ENCODE measurements around the gene PARD3. TPM values are rescaled to one million over a fixed set of nuclear protein-coding genes. Genes with fewer than 3 reads are reported as not detected.
"Not testable (repeated sequence)": the region's sequence is repeated elsewhere in the genome, so short reads cannot be mapped to it uniquely, and the experiment has no call there.

PARD3 gene
- total RNA-seq, 1 donor from 2014 or later = 97.8 TPM

DNA sequence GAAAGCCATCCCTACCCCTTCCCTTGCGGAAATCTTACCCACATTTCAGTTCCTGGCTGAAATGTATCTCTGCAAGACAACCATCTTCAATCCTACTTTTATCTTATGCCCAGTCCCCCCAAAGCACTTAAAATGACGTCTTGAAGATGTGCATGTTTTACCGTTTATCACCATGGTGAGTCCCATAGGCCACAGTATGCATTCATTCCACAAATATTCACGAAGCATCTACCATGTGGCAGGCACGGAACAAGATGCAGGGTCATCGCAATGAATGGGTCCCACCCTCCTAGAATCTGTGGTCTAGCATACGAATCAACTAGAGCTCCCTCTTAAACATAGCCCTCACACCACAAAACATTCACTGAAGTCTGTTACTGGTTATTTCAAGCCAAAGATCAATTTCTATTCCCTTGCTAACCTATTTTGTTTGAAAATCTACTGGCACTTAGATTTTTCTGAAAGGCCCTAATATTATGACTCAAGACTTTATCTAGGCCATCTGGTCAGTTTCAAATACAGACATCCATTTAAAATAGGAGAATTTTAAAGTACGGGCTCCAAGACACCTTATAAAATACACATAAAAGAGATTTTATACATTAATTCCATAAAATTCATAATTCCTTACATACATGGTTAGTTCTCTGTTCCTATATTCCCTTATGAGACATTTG is 99.4 kb downstream of the PARD3 start:
- no peak for DNase-seq (ENCODE audit: low read depth)
- H3K4me3 ChIP-seq (ENCODE audit: low read depth, low read length) = no peak overlapping the region
- TF ChIP-seq, protein P1, sequence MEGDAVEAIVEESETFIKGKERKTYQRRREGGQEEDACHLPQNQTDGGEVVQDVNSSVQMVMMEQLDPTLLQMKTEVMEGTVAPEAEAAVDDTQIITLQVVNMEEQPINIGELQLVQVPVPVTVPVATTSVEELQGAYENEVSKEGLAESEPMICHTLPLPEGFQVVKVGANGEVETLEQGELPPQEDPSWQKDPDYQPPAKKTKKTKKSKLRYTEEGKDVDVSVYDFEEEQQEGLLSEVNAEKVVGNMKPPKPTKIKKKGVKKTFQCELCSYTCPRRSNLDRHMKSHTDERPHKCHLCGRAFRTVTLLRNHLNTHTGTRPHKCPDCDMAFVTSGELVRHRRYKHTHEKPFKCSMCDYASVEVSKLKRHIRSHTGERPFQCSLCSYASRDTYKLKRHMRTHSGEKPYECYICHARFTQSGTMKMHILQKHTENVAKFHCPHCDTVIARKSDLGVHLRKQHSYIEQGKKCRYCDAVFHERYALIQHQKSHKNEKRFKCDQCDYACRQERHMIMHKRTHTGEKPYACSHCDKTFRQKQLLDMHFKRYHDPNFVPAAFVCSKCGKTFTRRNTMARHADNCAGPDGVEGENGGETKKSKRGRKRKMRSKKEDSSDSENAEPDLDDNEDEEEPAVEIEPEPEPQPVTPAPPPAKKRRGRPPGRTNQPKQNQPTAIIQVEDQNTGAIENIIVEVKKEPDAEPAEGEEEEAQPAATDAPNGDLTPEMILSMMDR (conservative IDR thresholded peaks at IDR 0.05; ENCODE audit: low read depth, low read length) = no peak

DNA sequence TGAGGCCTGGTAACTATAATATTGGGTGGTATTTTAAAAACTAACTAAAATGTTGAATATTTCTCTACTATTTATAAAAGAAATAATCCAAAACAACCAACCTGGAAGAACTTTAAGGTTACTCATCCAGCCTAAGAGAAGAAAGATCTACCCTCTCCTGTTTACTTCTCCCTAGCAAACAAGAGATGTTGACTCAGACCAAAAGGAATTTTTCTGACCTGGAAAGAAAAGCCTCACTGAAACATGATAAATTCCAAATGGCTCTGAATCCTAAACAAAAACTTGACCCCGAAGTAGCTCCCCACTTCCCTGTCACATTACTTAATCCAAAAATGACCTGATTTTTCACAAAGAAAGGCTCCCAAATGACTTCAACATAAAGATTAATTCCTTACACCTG is 101.2 kb downstream of the PARD3 start:
- TF ChIP-seq, protein P1 (conservative IDR thresholded peaks at IDR 0.05; ENCODE audit: low read depth, low read length) = no peak
- H3K4me3 ChIP-seq (ENCODE audit: low read depth, low read length) = no peak overlapping the region
- DNase-seq (ENCODE audit: low read depth) = no peak

DNA sequence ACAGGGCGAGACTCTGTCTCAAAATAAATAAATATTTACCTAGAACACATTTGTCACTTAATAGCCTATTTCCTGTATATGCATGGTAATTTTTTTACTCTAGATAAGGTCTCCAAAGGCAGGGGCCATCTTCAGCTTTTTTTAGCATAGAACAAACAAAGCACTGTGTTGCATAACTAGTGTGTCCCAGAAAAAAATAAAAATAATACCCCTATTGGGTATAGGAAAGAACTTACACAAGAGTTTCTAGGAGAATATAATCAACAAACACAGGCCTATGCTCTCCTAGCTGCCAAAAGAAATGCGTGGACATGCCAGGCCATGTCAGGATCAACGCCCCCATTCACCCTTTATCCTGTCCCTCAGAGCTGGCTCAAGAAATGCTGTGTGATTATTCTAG is 103.6 kb downstream of the PARD3 start:
- TF ChIP-seq, protein P1 (conservative IDR thresholded peaks at IDR 0.05; ENCODE audit: low read depth, low read length) = no peak

DNA sequence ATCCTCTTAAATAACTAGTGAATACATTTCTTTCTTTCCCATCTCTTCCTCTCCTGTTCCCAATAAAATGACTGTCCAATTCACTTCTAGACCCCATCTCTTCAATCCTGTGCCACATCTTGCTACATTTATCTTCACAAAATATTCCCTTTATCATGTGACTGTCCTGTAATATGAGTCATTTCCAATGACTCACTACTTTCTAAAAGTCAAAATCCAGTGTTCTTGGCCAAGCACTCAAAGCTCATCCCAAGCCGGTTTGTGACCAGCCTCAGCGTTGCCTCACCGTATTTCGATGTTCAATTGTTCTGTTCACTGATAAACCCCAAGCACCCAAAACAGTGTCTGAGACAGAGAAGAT is 104.7 kb downstream of the PARD3 start:
- TF ChIP-seq, protein P1 (conservative IDR thresholded peaks at IDR 0.05; ENCODE audit: low read depth, low read length) = no peak
- no peak overlapping the region for H3K4me3 ChIP-seq (ENCODE audit: low read depth, low read length)
- DNase-seq (ENCODE audit: low read depth) = no peak

More for the DNA sequence above, 103.6 kb downstream of the PARD3 start:
- no peak for DNase-seq (ENCODE audit: low read depth)
- H3K4me3 ChIP-seq (ENCODE audit: low read depth, low read length) = no peak overlapping the region

DNA sequence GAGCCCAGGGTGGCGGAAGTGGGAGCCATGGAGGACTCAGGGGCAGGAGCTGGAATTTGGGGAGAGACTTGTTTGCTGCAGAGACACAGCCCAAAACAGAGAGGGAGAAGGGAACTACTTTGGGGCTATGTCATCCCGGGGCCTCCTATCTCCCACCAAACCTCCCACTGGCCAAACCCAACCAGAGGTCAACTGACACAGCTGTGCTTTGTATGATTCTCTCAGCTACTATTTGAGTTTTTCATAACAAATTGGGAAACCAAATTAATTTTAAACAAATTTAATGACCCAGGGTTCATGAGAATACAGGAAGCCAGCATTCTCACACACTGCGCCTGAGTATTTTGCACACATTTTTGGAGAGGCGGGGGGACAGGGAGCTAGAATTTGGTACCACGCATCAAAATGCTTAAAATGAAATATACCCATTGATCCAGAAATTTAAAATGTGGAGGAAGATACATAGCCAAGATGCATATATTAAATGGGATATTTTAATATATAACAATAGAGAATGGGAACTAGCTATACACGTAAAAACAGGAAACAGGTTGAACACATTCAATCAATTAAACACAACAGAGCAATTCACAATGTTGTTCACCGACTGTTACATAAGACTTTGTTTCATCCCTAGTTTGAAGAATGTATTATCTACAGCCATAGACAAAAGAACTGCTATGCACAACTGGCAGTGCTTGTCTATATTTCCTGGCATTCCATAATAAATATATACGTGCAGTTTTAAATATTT is 105.3 kb downstream of the PARD3 start:
- no peak overlapping the region for H3K4me3 ChIP-seq (ENCODE audit: low read depth, low read length)
- TF ChIP-seq, protein P1 (conservative IDR thresholded peaks at IDR 0.05; ENCODE audit: low read depth, low read length) = no peak
- no peak for DNase-seq (ENCODE audit: low read depth)

DNA sequence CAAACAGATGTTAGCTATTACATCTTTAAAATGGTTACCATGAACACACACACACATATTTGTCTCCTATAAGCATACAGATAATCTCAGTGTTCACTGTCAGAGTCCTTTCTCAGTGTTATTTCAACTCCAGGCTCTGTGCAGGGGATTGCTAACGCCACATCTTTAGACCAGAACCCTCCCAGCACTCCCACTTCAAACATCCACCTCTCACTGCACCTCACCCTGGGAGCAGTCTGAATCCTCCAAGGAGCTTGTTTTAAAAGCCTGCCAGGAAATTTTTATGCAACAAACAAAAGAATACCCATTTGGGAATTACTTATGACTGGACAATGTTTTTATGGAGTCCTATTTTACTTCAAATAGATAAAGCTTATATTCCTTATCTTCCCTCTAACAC is 107.4 kb downstream of the PARD3 start:
- no peak overlapping the region for H3K4me3 ChIP-seq (ENCODE audit: low read depth, low read length)
- DNase-seq (ENCODE audit: low read depth) = no peak
- TF ChIP-seq, protein P1 (conservative IDR thresholded peaks at IDR 0.05; ENCODE audit: low read depth, low read length) = no peak

DNA sequence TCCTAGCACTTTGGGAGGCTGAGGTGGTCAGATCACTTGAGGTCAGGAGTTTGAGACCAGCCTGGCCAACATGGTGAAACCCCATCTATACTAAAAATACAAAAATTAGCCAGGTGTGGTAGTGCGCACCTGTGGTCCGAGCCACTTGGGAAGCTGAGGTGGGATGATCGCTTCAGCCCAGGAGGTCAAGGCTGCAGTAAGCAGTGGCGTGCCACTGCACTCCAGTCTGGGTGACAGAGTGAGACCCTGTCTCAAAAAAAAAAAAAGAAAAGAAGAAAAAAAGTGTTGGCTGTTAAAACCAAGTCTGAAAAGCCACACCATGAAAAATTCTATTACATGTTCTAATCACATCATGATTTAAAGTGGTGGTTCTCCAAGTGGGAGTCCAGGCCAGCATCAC is 108.1 kb downstream of the PARD3 start:
- H3K4me3 ChIP-seq (ENCODE audit: low read depth, low read length); DNase-seq (ENCODE audit: low read depth): not testable (repeated sequence)
